ENCODE results near the gene ZNF662.
A peak's percentile ranks its signal among the peaks of the same experiment; 100 is the strongest.
"Not testable (repeated sequence)": the region's sequence is repeated elsewhere in the genome, so short reads cannot be mapped to it uniquely, and the experiment has no call there.

ZNF662 gene

DNA sequence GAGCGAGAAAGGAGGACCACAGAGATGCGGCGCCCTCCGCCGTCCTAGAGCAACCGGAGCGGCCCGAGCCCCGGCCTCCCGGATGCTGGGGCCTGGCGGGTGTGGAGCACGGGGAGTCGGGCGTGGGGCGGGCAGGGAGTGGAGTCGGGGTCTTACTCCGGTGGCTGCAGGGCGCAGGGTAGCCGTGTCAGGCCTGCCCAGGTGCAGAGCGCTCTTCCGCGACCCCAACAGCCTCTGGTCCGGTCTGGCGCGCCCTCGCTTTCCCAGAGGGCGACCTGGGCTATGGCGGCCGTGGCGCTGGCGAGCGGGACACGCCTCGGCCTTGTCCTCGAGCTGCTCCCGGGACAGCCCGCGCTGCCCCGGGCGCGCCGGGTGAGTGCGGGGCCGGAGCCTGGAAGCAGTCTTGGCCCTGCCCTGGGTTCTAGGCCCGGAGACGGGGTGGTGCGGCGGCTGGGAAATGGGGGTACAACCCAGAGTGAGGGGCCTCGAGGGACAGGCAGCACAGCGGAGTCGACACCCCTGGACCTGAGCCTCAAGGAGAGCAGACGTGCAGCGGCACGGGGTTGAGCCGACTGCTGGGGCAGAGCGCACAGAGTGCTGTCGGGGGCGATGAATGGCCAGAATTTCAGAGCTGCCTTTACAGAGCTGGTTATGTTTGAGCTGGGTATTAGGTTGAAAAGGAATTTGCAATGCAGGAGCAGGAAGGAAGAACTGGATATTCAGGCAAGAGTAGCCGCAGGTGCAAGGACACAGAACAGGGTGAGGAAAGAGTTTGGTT, at the start of gene ZNF662:
Gene ZNF662, plus strand, starts transcription at position 73 of the 778 bp plus-strand sequence. CDS start 1,973 bp downstream, outside the sequence.
- DNase-seq, result no peak

DNA sequence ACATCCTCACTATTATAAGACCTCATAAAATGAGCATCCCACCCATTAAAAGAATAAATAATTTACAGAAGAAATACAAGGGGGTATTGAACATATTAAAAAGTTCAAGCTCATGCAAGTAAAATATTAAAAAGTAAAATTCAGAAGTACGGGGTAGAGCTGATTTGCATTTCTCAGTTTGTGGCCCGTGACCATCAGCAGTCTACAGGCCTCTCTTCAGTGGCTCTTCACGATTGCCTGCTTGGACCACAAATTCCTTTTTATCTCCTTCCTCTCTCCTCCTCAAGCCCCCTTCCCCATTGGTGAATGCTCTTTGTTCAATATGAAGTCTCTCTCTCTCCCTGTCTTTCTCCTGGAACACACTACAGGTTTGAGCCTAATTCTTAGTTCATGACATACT, 49.4 kb upstream of the ZNF662 start:
- DNase-seq, result no peak

DNA sequence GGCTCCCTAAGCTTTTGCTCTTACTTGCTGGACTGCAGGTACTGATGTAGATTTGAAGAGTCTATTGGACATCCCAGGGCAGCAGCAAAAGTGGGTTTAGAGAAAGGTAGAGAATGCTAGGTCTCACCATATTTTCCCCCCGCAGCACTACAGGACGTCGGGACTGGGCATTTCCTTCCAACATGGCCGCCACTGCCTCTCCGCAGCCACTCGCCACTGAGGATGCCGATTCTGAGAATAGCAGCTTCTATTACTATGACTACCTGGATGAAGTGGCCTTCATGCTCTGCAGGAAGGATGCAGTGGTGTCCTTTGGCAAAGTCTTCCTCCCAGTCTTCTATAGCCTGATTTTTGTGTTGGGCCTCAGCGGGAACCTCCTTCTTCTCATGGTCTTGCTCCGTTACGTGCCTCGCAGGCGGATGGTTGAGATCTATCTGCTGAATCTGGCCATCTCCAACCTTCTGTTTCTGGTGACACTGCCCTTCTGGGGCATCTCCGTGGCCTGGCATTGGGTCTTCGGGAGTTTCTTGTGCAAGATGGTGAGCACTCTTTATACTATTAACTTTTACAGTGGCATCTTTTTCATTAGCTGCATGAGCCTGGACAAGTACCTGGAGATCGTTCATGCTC, 41.5 kb upstream of the ZNF662 start:
- DNase-seq, result no peak

DNA sequence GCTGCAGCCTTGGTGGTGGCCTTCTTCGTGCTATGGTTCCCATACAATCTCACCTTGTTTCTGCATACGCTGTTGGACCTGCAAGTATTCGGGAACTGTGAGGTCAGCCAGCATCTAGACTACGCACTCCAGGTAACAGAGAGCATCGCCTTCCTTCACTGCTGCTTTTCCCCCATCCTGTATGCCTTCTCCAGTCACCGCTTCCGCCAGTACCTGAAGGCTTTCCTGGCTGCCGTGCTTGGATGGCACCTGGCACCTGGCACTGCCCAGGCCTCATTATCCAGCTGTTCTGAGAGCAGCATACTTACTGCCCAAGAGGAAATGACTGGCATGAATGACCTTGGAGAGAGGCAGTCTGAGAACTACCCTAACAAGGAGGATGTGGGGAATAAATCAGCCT, 40.7 kb upstream of the ZNF662 start:
- no peak for DNase-seq

DNA sequence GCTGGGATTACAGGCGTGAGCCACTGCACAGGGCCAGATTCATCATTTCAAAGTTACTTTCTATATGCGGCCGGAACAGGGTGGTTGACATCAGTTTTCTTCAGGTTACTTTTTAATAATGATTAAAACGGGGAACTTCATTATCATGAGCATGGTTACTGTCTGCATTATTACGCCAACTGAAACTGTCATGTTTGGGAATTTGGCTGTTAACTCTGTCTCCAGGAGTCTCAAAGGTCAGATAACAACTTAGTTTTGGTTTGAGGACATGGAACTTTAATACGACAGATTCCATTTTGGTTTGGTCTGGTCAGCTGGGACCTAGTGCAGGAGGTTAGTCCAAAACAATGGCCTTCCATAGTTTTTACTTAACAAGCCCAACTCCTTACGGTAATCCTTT, 38.8 kb upstream of the ZNF662 start:
- DNase-seq, result no peak

DNA sequence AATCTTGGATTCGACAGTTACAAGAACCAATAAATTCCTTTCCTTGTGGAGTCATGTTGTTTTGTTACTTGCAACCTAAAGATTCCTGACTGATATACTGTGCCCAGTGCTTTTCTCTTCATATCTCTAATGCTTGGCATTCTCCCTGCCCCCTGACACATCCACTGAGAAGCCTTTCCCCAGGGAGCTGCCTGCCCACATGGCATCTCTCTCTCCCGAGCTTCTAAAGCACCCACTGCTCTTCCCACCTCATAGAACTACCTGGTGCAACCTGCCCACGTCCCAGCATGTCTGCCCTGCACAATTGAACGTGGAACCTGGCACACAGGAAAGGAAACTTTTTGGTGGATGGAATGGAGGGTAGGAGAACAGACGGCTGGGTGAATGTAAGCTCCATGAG, 37.1 kb upstream of the ZNF662 start:
- DNase-seq, result no peak

DNA sequence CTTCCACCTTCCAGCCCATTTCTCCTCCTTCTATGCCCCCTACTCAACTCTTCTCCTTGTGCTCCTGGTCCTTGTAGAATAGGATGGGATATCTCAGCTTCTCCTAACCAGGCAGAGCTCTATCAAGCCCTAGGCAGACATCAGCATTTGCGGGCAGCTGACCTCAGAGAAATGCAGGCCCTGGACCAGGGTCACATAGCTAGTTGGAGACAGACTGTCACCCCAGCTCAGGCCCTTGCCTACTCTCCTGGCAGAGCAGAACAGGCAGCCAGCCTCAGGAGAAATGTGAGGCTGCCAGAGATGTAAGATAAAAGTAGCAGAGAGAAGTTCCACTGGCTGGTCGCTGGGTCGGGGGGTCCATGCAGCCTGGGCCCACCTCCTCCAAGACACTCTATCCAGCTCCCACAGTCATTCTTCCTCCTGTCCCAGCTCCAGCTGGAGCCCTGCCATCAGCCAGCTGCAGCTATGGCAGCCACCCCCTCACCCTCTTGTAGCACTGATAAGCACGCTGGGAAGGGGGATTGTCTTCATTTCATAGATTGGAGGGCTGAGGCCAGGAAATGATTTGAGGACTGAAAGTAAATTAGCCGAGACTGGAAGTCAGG, 34.2 kb upstream of the ZNF662 start:
- DNase-seq, result no peak

DNA sequence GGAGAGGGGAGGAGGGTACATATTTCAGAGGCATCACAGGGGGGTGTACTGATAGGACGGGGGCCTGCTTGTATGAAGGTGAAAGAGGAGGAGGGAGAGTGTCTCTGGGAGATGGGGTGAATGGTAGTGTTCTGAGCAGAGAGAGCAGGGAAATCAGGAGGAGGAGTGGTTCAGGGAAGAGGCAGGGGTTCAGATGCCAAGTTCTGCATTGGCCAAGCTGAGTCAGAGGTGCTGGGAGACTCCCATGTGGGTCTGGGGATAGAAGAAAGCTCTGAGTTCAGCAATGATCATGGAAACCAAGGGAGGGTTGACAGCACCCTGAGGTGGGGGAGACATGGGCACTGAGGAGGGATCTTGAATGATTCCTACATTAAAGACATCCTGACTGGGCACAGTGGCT, 33.2 kb upstream of the ZNF662 start:
- DNase-seq, result no peak

DNA sequence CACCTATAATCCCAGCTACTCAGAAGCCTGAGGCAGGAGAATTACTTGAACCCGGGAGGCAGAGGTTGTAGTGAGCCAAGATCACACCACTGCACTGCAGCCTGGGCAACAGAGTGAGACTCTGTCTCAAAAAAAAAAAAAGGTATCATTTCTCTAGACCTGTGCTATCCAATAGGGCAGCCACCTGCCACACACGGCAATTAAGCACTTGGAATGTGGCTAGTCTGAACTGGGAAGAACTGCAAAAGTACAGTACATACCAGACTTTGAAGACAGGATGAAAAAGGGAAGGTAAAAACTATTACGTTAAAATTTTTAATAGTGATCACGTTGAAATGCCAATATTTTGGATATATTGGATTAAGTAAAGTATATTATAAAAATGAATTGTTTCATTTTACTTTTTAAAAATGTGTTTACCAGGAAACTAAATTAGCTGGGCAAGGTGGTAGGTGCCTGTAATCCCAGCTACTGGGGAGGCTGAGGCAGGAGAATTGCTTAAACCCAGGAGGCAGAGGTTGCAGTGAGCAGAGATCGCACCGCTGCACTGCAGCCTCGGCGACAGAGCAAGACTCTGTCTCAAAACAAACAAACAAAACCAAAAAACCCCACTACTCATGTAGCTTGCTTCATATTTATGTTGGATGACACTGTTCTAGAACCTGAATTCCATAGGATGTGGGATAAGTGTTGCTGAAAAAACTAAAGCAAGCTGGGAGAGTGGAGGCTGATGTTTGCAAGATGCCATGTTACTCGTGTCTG, 32.5 kb upstream of the ZNF662 start:
- no peak for DNase-seq

DNA sequence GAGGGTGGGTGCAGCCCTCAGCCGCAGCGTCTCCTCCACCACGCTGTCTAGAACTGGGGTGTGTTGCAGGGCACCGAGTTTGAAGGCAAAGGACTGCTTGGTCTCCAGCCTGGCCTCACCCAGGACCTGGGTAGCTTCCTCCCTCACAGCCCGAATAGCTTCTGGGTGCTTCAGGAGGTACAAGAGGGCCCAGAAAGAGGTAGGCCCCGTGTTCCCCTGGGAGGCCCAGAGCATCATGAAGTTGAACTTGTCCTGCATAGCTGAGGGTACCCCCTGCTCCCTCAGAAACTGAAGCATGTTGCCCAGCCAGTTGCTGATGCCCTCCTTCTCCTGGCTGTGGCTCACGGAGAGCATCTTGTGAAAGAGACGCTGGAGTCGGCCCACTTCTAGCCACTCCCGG, 31.2 kb upstream of the ZNF662 start:
- DNase-seq, result no peak

DNA sequence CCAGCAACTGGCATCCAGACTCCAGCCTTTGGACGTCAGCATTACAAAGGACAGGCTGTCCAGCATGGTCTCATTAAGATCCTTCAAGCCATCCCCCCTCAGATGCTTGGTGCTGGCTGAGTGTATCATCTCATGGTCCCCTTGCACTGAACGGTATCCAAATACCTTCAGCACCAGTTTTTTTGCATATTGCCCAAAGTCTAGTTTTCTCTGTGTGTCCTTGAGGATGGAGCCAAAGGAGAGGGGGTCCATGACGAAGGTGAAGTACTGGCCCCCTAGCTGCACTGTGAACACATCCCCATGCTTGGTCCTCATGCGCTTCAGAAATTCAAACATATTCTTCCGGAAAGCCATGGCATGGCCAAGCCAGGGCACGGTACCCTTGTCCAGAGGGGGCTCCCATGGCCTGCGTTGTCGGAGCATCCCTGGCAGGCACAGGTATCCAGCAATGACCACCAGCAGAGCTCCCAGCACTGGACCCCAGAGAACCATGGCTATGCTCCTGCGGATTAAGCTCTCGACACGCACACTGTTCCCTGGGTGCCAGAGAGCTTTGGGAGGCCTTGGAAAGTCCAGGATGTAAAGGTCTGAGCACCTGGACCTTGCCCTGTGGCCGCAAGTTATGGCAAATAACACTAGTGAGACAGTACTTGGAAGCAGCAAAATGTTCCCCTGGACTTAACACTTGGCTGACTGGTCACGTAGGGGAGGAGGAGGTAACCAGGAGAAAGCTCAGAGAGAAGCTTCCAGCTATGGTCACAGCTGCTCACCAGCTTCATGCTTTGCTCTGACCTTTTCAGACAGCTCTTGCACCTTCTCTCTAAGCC, 30.4 kb upstream of the ZNF662 start, which contains the start of gene CYP8B1:
Gene CYP8B1, minus strand, starts transcription at position 555 of the 827 bp plus-strand sequence. Its CDS starts 63 bp downstream, at position 492.
- no peak for DNase-seq

DNA sequence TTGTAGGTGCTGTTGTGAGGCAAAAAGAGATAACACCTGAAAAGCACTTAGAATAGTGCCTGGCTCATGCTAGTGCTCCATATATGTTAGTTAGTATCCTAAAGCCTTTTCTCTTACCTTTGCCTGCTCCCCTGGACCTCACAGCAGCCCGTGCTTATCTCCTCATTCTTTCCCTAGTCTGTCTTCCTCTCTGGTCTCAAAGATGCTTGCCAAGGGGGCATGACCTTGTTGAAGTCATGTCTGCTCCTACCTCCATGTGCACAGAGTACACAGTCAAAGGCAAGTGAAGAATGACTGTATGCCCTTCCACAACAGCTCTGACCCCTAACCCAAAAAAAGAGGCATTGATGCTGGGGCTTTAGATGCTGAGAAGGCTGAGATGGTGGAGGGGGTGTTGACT, 29.5 kb upstream of the ZNF662 start:
- no peak for DNase-seq

DNA sequence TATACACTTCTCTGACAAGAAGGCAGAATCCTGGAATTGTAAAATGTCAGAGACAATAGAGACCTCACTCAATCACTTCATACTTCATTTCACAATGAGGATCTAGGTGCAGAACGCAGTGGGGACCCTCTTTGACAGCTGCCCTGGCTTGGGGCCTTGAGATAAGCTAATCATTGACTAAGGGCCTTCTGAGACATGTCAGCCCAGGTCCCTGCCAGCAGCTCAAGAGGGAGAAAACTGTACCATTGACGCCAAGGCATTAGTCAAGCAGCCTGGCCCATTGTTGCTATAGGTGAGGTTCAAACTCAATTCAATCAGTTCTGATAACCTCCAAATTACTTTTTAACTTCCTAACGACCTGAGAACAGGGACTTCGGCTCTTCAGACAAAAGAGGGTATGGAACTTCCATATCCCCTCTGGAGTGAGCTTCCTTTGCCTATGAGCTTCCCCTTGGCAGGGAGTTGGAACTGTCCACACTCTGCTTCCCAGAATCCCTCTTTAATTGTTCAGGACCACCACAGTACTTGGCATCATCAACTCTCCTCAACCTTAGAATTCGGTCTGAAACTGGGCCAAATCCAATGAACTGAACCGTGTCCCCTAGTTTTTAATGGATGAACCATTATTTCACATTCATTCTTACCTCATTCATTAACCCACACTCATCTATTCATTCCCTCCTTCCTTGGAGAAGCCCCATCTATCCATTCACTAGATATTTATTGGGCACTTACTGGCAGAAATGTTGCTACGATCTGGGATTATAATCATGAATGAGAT, 28.8 kb upstream of the ZNF662 start:
- no peak for DNase-seq

DNA sequence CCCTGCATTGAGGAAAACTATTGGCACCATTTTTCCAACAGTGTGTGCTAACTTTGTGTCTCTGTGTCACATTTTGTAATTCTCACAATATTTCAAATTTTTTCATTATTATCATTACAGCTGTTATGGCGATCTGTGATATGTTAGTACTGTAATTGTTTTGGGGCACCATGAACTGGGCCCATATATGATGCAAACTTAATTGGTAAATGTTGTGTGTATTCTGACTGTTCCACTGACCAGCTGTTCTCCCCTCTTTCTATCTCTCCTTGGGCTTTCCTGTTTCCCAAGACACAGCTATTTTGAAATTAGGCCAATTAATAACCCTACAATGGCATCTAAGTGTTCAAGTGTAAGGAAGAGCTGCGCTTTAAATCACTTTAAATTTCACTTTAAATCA, 28.1 kb upstream of the ZNF662 start:
- no peak for DNase-seq

DNA sequence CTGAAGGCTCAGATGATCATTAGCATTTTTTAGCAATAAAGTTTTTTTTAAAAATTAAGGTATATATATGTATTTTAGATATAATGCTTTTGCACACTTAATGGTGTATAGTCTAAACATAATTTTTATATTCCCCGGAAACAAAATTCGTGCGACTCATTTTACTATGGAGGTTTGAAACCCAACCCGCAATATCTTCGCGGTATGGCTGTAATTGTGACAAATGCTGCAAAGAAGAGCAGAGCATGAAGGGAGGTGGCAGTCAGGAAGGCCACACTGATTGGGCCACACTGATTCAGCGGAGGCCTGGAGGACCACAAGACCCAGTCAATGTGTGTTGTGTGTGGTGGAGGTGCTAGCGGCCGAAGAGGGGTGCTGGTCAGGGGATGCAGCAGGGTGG, 25.8 kb upstream of the ZNF662 start:
- no peak for DNase-seq

DNA sequence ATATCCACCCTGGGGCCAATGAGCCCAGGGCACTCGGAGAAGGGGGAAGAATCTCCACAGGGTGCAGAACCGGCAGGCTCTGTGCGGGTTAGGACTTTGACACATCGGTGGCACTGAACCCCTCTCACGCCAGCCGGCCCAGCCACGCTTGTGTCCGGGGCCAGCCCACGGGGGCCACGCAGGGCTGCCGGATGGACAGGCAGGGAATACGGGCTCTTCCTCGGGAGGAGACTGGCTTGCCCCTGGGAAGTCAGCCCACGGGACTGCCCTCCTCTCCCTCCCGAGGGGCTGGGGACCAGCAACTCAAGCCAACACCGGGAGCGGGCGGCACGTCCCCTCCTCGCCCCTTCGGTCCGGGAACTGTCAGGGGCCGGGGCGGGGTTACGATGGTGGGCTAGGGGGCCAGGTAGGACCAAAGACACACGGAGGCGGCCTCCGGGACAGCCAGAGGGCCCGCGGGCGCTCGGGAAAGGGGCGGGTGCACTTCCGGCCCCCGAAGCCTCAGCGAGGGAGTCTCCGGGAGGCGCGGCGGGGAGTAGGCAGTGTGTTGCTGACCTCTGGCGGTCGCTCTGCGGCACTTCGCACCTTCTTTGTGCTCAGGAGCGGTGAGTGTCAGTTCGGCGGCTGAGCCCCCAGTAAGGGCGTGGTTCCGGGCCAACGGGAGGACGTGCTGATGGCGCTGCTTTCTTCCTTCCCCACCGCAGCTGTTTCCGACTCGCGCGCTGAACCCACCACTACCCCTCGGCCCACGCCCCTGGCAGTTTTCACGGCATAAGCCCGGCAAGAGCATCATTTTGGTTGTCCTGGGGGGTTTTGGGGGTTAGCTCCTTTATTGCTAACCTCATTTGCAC, 25.1 kb upstream of the ZNF662 start:
- peak; percentile 43 for DNase-seq

DNA sequence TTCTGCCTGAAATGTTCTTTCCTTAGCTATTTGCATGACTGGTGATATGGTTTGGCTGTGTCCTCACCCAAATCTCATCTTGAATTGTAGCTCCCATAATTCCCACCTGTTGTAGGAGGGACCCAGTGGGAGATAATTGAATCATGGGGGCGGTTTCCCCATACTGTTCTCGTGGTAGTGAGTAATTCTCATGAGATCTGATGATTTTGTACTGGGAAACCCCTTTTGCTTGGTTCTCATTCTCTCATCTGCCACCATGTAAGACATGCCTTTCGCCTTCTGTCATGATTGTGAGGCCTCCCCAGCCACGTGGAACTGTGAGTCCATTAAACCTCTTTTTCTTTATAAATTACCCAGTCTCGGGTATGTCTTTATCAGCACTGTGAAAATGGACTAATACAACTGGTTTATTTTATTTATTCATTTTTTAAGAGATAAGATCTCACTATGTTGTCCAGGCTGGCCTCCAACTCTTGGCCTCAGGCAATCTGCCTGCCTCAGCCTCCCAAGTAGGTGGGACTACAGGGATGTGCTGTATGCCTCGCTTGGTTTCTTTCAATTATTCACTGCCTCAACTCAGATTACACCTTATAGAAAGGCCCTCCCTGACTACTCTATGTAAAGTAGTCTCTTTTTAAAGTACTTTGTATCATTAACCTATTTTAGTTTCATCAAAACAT, 22.6 kb upstream of the ZNF662 start:
- not testable (repeated sequence) for DNase-seq

DNA sequence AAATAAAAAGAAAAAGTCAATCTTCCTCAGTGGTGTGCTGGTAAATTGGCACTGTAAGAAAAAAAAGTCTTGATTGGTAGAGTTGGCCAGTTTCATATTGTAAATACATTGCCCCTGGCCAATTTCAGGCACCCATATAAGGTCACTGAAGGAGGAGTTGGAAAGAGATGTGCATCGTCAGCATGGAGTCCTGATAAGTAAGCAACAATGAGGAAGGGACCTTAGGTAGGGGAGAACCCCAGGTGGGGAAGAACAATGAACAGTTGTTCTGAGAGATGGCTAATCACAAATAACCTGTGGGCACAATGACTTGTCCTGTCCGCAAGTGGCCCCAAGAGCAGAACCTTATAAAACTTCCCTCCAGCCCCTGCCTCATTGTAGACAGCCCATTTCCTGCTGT, 21.6 kb upstream of the ZNF662 start:
- no peak for DNase-seq

DNA sequence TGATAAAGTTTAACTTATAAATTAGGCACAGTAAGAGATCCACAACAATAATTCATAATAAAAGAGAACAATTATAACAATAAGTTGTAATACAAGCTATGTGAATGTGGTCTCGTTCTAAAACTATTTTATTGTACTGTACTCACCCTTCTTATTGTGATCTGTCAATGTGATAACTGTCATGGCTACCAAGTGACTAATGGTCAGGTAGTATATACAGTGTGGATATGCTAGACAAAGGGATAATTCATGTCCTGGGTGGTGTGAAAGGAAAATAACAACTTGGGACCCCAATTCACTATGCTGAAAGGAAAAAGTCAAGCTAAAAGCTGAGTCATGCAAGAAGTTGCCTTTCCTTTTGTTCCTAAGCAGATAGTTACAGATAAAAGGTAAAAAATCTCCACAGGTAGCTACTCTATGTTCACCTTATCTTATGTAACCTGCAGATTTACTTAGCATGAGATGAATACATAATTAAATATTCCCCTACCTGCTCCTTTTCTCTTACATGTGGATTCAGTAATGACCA, 19.6 kb upstream of the ZNF662 start:
- no peak for DNase-seq

DNA sequence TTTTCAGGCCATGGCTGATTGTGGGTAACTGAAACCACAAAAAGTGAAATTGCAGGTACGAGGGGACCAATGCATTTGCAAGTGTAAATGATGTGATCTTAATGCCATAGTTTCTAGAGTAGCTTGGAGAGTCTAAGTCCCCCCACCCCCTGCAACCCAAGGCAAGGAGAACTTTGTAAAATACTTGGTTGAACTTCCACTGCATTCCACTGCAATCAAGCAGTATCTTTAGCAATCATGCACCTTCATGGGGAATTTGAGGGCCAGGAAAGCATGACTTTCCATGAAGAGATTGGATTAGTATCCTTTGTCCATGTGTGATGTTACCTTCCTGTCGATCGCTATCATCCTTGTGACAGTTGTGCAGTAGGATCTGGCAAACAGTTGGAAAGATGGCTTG, 18.9 kb upstream of the ZNF662 start:
- DNase-seq, result no peak

Measured in NCI-H1048 (cell line).